ENCODE results near the gene AIFM3.

AIFM3 gene

GRCh38 chr22:20977019-20977418 is 10.0 kb downstream of the AIFM3 start:
- peaks cover 10% of the 10 kb centered on the region for H3K36me3 Mint-ChIP-seq (ENCODE audit: insufficient read depth)
- peaks cover 11% of the 10 kb centered on the region for H3K27me3 Mint-ChIP-seq
- H3K4me3 Mint-ChIP-seq: no peak overlapping the region
- H3K4me1 Mint-ChIP-seq: peaks cover 16% of the 10 kb centered on the region
- no peak for ATAC-seq (replicated peaks; ENCODE audit: extremely low read depth, poor library complexity, severe bottlenecking)
- DNase-seq (ENCODE audit: low spot score in 2 of 2): no peak
- no peaks in the 10 kb centered on the region for H3K9me3 Mint-ChIP-seq
- H3K27ac Mint-ChIP-seq (ENCODE audit: low read depth): no peak overlapping the region

- Mint-ChIP-seq H3K4me1 (peaks cover 20% of the 10 kb centered on the region), H3K27ac (ENCODE audit: low read depth) (no peak overlapping the region), H3K36me3 (ENCODE audit: insufficient read depth) (peaks cover 13% of the 10 kb centered on the region), H3K9me3 (no peaks in the 10 kb centered on the region), H3K4me3 (no peak overlapping the region), H3K27me3 (peaks cover 11% of the 10 kb centered on the region)
- no peak for DNase-seq (ENCODE audit: low spot score in 2 of 2)
- no peak for ATAC-seq (replicated peaks; ENCODE audit: extremely low read depth, poor library complexity, severe bottlenecking)
Measured at GRCh38 chr22:20977516-20978170, 10.6 kb downstream of the AIFM3 start.

- peaks cover 11% of the 10 kb centered on the region for H3K27me3 Mint-ChIP-seq
- peaks cover 25% of the 10 kb centered on the region for H3K4me1 Mint-ChIP-seq
- H3K36me3 Mint-ChIP-seq (ENCODE audit: insufficient read depth): peaks cover 15% of the 10 kb centered on the region
- no peak overlapping the region for H3K4me3 Mint-ChIP-seq
- ATAC-seq (replicated peaks; ENCODE audit: extremely low read depth, poor library complexity, severe bottlenecking): no peak
- no peaks in the 10 kb centered on the region for H3K9me3 Mint-ChIP-seq
- no peak for DNase-seq (ENCODE audit: low spot score in 2 of 2)
- no peak overlapping the region for H3K27ac Mint-ChIP-seq (ENCODE audit: low read depth)
Measured at GRCh38 chr22:20978419-20978818, 11.4 kb downstream of the AIFM3 start.

- Mint-ChIP-seq H3K27ac (ENCODE audit: low read depth) (peak overlapping the region; percentile 75), H3K27me3 (peaks cover 11% of the 10 kb centered on the region), H3K4me3 (no peak overlapping the region), H3K36me3 (ENCODE audit: insufficient read depth) (peaks cover 17% of the 10 kb centered on the region), H3K9me3 (no peaks in the 10 kb centered on the region), H3K4me1 (peaks cover 33% of the 10 kb centered on the region)
- DNase-seq (ENCODE audit: low spot score in 2 of 2) (no peak), ATAC-seq (replicated peaks; ENCODE audit: extremely low read depth, poor library complexity, severe bottlenecking) (no peak)
Measured at GRCh38 chr22:20979243-20979809, 12.3 kb downstream of the AIFM3 start.

GRCh38 chr22:20979940-20980453 is 12.9 kb downstream of the AIFM3 start:
- H3K4me1 Mint-ChIP-seq: peaks cover 33% of the 10 kb centered on the region
- H3K27ac Mint-ChIP-seq (ENCODE audit: low read depth): peak overlapping the region; percentile 86
- no peak for DNase-seq (ENCODE audit: low spot score in 2 of 2)
- H3K9me3 Mint-ChIP-seq: no peaks in the 10 kb centered on the region
- H3K36me3 Mint-ChIP-seq (ENCODE audit: insufficient read depth): peaks cover 17% of the 10 kb centered on the region
- H3K4me3 Mint-ChIP-seq: no peak overlapping the region
- ATAC-seq (replicated peaks; ENCODE audit: extremely low read depth, poor library complexity, severe bottlenecking): no peak
- H3K27me3 Mint-ChIP-seq: peaks cover 11% of the 10 kb centered on the region

DNA sequence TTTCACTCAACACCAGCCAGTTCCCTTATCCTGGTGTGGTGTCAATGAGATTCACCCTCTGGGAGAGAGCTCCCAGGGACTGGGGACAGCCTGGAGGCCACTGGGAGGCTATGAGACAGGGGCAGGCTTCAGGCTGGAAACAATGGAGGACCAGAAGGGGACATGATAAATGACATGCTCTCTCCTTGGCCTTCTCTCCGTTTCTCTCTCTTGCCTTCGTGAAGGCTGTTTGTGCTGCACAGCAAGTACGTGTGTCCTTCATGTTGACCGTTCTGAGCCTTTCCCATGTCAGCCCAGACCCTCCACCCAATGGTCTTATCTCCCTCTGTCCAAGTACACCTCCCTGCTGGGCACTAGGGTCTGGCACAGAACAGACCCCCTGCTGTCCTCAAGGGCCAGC is 13.5 kb downstream of the AIFM3 start:
- peaks cover 17% of the 10 kb centered on the region for H3K36me3 Mint-ChIP-seq (ENCODE audit: insufficient read depth)
- H3K27ac Mint-ChIP-seq (ENCODE audit: low read depth): peak overlapping the region; percentile 86
- peak overlapping the region; percentile 90 for H3K4me3 Mint-ChIP-seq
- peaks cover 8% of the 10 kb centered on the region for H3K27me3 Mint-ChIP-seq
- H3K4me1 Mint-ChIP-seq: peaks cover 33% of the 10 kb centered on the region
- ATAC-seq (replicated peaks; ENCODE audit: extremely low read depth, poor library complexity, severe bottlenecking): no peak
- no peaks in the 10 kb centered on the region for H3K9me3 Mint-ChIP-seq
- no peak for DNase-seq (ENCODE audit: low spot score in 2 of 2)

DNA sequence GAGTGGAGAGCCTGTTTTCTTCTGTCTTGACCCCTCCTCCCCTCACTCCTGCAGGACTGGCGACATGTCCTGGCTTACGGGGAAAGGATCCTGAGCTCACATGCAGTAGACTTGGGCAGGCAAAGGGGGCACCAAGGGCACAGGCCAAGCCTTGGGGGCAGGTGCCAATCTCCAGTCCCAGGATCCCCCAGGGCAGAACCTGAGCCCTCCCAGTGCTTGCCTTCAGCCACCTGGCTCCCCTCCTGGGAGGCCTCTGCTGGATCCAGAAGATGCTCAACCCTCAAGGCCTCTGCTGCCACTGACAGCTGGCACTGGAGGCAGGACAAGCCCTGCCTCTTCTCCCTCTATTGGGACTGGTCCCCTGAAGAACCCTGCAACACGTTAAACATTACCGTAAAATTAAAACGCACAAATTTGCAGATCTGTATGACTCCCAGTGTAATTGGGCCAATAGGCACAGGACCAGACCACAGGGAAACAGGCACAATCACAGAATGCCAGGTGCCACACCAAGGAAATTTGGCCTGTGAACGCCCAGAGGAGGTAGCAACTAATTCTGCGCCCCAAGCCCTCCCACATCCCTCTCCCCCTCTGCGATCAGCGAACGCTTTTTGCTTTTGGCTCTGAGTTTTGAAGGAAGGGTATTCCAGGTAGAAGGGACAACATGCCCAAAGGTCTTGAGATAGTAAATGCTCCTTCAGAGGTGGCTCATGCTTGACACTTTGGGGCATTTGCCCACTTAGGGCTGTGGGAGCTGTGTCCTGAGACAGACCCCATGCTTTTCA is 14.1 kb downstream of the AIFM3 start:
- Mint-ChIP-seq H3K4me3 (peak overlapping the region; percentile 90), H3K9me3 (no peaks in the 10 kb centered on the region), H3K27ac (ENCODE audit: low read depth) (peak overlapping the region; percentile 86), H3K4me1 (peaks cover 33% of the 10 kb centered on the region), H3K27me3 (peaks cover 1% of the 10 kb centered on the region), H3K36me3 (ENCODE audit: insufficient read depth) (peaks cover 17% of the 10 kb centered on the region)
- ATAC-seq (replicated peaks; ENCODE audit: extremely low read depth, poor library complexity, severe bottlenecking): no peak
- DNase-seq (ENCODE audit: low spot score in 2 of 2): no peak

DNA sequence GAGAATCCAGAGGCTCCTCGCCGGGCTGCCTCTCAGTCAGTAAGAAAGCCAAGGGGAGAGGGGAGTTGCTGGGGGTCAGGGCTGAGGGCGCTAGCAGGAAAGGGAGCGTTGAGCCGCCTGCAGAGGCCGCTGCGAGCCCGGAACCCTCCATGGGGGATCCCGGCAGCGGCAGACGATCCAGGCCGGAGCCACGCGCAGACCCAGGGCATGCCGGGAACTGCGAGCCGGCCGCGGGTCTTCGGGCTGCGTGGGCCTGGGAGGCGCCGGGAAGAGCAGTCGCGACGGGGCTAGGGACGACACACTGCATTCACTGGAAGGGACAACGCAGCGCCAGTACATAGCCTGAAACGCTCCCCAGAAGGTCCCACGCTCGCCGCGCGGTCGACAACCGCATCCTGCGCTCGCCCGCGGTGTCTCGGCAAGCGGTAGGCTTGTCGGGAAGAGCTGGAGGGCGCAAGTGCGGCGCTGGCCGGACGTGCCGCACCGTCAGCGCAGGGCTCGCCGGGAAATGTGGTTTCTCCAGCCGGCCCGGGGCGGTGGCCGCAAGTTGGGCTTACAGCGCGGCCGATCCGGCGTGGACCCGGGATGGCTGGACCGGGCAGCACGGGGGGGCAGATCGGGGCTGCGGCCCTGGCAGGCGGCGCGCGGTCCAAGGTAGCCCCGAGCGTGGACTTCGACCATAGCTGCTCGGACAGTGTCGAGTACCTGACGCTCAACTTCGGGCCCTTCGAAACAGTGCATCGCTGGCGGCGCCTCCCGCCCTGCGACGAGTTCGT is 14.9 kb downstream of the AIFM3 start, which contains the start of gene LZTR1:
Gene LZTR1 (plus strand): TSS at position 511 of the 776 bp plus-strand sequence. CDS start 75 bp downstream, at position 586.
- Mint-ChIP-seq H3K27me3 (no peaks in the 10 kb centered on the region), H3K4me1 (peaks cover 33% of the 10 kb centered on the region), H3K36me3 (ENCODE audit: insufficient read depth) (peaks cover 22% of the 10 kb centered on the region), H3K4me3 (peak within 1 kb of the TSS; percentile 90), H3K9me3 (no peaks in the 10 kb centered on the region), H3K27ac (ENCODE audit: low read depth) (peak within 1 kb of the TSS; percentile 86)
- ATAC-seq (replicated peaks; ENCODE audit: extremely low read depth, poor library complexity, severe bottlenecking) (peak; percentile 90), DNase-seq (ENCODE audit: low spot score in 2 of 2) (peak; percentile 40 to 45)

DNA sequence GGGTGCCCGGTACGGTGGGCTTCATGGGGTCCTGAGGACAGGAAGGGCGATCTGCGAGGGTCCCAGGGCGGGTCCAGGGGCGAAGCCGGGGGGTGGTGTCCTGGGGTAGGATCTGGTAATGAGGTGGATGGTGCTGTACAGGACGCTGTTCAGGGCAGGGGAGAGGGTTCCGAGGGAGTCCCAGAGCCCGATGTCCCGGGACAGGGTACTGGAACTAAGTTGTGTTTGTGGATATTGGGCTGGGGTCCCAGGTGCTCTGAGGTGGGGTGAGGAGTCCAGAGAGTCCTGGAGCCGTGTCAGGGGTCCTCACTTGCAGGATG is 15.5 kb downstream of the AIFM3 start:
- peak overlapping the region; percentile 90 for H3K4me3 Mint-ChIP-seq
- peaks cover 33% of the 10 kb centered on the region for H3K4me1 Mint-ChIP-seq
- H3K36me3 Mint-ChIP-seq (ENCODE audit: insufficient read depth): peaks cover 26% of the 10 kb centered on the region
- H3K27ac Mint-ChIP-seq (ENCODE audit: low read depth): peak overlapping the region; percentile 86
- no peaks in the 10 kb centered on the region for H3K9me3 Mint-ChIP-seq
- no peak for DNase-seq (ENCODE audit: low spot score in 2 of 2)
- ATAC-seq (replicated peaks; ENCODE audit: extremely low read depth, poor library complexity, severe bottlenecking): no peak
- no peaks in the 10 kb centered on the region for H3K27me3 Mint-ChIP-seq

- Mint-ChIP-seq H3K9me3 (no peaks in the 10 kb centered on the region), H3K36me3 (ENCODE audit: insufficient read depth) (peaks cover 28% of the 10 kb centered on the region), H3K4me3 (peak overlapping the region; percentile 90), H3K4me1 (peaks cover 33% of the 10 kb centered on the region), H3K27ac (ENCODE audit: low read depth) (peak overlapping the region; percentile 86), H3K27me3 (no peaks in the 10 kb centered on the region)
- ATAC-seq (replicated peaks; ENCODE audit: extremely low read depth, poor library complexity, severe bottlenecking) (no peak), DNase-seq (ENCODE audit: low spot score in 2 of 2) (no peak)
Measured at GRCh38 chr22:20983081-20983771, 16.2 kb downstream of the AIFM3 start.

DNA sequence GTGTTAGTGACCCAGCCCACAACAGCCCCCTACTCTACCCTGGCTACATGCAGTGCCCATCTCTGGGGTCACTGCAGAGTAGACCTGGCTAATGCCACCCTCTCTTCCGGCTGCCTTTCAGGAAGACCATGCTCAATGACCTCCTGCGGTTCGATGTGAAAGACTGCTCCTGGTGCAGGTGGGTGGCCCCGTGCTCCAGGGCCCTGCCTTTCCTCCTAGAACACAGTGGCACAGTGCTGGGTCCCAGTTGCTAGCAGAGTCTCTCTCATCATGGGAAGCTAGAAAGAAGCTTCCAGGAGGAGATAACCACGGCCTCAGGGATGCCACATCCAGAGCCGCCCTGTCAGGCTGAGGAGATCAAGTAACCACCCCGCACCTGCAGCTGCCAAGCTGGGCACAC is 18.7 kb downstream of the AIFM3 start:
- no peaks in the 10 kb centered on the region for H3K9me3 Mint-ChIP-seq
- H3K4me3 Mint-ChIP-seq: no peak overlapping the region
- no peaks in the 10 kb centered on the region for H3K27me3 Mint-ChIP-seq
- peaks cover 23% of the 10 kb centered on the region for H3K4me1 Mint-ChIP-seq
- H3K36me3 Mint-ChIP-seq (ENCODE audit: insufficient read depth): peaks cover 26% of the 10 kb centered on the region
- ATAC-seq (replicated peaks; ENCODE audit: extremely low read depth, poor library complexity, severe bottlenecking) (no peak), DNase-seq (ENCODE audit: low spot score in 2 of 2) (no peak)
- no peak overlapping the region for H3K27ac Mint-ChIP-seq (ENCODE audit: low read depth)

- Mint-ChIP-seq H3K4me3 (no peak overlapping the region), H3K9me3 (no peaks in the 10 kb centered on the region), H3K36me3 (ENCODE audit: insufficient read depth) (peaks cover 24% of the 10 kb centered on the region), H3K4me1 (peaks cover 20% of the 10 kb centered on the region), H3K27me3 (no peaks in the 10 kb centered on the region), H3K27ac (ENCODE audit: low read depth) (no peak overlapping the region)
- DNase-seq (ENCODE audit: low spot score in 2 of 2) (no peak), ATAC-seq (replicated peaks; ENCODE audit: extremely low read depth, poor library complexity, severe bottlenecking) (no peak)
Measured at GRCh38 chr22:20986365-20986764, 19.3 kb downstream of the AIFM3 start.
